Skeletal muscle tissue (tissue), 4 donors: ENCODE measurements around the gene ACTA2. TPM values are rescaled to one million over a fixed set of nuclear protein-coding genes. Genes with fewer than 3 reads are reported as not detected.
A peak's percentile ranks its signal among the peaks of the same experiment; 100 is the strongest.

ENCODE experiments used
- H3K27ac ChIP-seq: one replicate; pipeline ENCODE4 v1.7.0; 2013; ENCODE audit warnings: mild to moderate bottlenecking, low read depth, low read length, inconsistent platforms
- H3K27me3 ChIP-seq, 3 donors: one replicate each; pipeline ENCODE4 v1.7.0; 2013; ENCODE audit warnings: low read length in 3 of 3; ENCODE audit not compliant: control insufficient read depth in 3 of 3, insufficient read depth in 3 of 3
- H3K36me3 ChIP-seq, 3 donors: one replicate each; pipeline ENCODE4 v1.7.0; 2013; ENCODE audit warnings: low read length in 3 of 3; ENCODE audit not compliant: control insufficient read depth in 3 of 3, insufficient read depth in 3 of 3
- H3K4me1 ChIP-seq, 3 donors: one replicate each; pipeline ENCODE4 v1.7.0; 2013; ENCODE audit warnings: low read length in 3 of 3, mild to moderate bottlenecking in 3 of 3; ENCODE audit not compliant: control insufficient read depth in 3 of 3, insufficient read depth in 3 of 3
- H3K4me3 ChIP-seq, 3 donors: one replicate each; pipeline ENCODE4 v1.7.0; 2013; ENCODE audit warnings: low read length in 3 of 3
- H3K9ac ChIP-seq, 3 donors: one replicate each; pipeline ENCODE4 v1.7.0; 2013; ENCODE audit warnings: low read length in 3 of 3, mild to moderate bottlenecking in 3 of 3, moderate library complexity in 2 of 3, low read depth in 1 of 3
- H3K9me3 ChIP-seq, 3 donors: one replicate each; pipeline ENCODE4 v1.7.0; 2013; ENCODE audit warnings: low read length in 3 of 3; ENCODE audit not compliant: control insufficient read depth in 3 of 3
- total RNA-seq: library from RNA; depleted of rRNA; stranded (reverse); fragments of >200 nt; gene quantifications from one replicate; pipeline ENCODE4 v1.2.3, GENCODE V29; 2014
- donor health status: Osteomylitis.

Gene ACTA2
- total RNA-seq, 1 donor from 2014 or later, result 314 TPM

GRCh38 chr10:88916231-88916630 is 36.3 kb downstream of the ACTA2 start:
- Histone ChIP-seq H3K4me3 (no peak overlapping the region), H3K36me3 (no peaks in the 10 kb centered on the region), H3K9me3 (no peaks in the 10 kb centered on the region), H3K4me1 (peaks cover 0 to 6% (median under 1%) of the 10 kb centered on the region in 3 donors), H3K27ac (no peak overlapping the region), H3K27me3 (no peaks in the 10 kb centered on the region), H3K9ac (no peak overlapping the region)

GRCh38 chr10:88915781-88916180 is 36.8 kb downstream of the ACTA2 start:
- no peaks in the 10 kb centered on the region for H3K27me3 ChIP-seq
- H3K4me1 ChIP-seq, result peaks cover 0 to 5% (median 0%) of the 10 kb centered on the region in 3 donors
- no peaks in the 10 kb centered on the region for H3K36me3 ChIP-seq
- no peak overlapping the region for H3K27ac ChIP-seq
- H3K9ac ChIP-seq, result no peak overlapping the region
- H3K4me3 ChIP-seq, result no peak overlapping the region
- H3K9me3 ChIP-seq, result no peaks in the 10 kb centered on the region

- H3K9me3 ChIP-seq, result no peaks in the 10 kb centered on the region
- no peak overlapping the region for H3K9ac ChIP-seq
- no peaks in the 10 kb centered on the region for H3K36me3 ChIP-seq
- no peak overlapping the region for H3K27ac ChIP-seq
- H3K4me3 ChIP-seq, result no peak overlapping the region
- no peaks in the 10 kb centered on the region for H3K27me3 ChIP-seq
- H3K4me1 ChIP-seq, result peaks cover 0 to 5% (median 0%) of the 10 kb centered on the region in 3 donors
Measured at GRCh38 chr10:88913788-88914187, 38.8 kb downstream of the ACTA2 start.

DNA sequence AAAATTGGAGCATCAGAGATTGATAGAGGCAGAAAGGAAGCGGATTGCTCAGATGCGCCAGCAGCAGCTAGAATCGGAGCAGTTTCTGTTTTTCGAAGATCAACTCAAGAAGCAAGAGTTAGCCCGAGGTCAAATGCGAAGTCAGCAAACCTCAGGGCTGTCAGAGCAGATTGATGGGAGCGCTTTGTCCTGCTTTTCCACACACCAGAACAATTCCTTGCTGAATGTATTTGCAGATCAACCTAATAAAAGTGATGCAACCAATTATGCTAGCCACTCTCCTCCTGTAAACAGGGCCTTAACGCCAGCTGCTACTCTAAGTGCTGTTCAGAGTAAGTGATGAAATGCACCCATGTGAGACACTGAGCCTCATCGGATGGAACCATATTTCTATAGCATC is 39.4 kb downstream of the ACTA2 start:
- peak overlapping the region; percentile 32 for H3K27ac ChIP-seq
- H3K9me3 ChIP-seq, result no peaks in the 10 kb centered on the region
- peaks cover 0 to 5% (median 0%) of the 10 kb centered on the region in 3 donors for H3K4me1 ChIP-seq
- no peak overlapping the region for H3K9ac ChIP-seq
- no peaks in the 10 kb centered on the region for H3K36me3 ChIP-seq
- no peak overlapping the region for H3K4me3 ChIP-seq
- H3K27me3 ChIP-seq, result no peaks in the 10 kb centered on the region

- Histone ChIP-seq H3K4me3 (no peak overlapping the region), H3K4me1 (peaks cover 0 to 5% (median 0%) of the 10 kb centered on the region in 3 donors), H3K27me3 (no peaks in the 10 kb centered on the region), H3K9ac (no peak overlapping the region), H3K36me3 (no peaks in the 10 kb centered on the region), H3K9me3 (no peaks in the 10 kb centered on the region), H3K27ac (no peak overlapping the region)
Measured at GRCh38 chr10:88911851-88912250, 40.7 kb downstream of the ACTA2 start.

DNA sequence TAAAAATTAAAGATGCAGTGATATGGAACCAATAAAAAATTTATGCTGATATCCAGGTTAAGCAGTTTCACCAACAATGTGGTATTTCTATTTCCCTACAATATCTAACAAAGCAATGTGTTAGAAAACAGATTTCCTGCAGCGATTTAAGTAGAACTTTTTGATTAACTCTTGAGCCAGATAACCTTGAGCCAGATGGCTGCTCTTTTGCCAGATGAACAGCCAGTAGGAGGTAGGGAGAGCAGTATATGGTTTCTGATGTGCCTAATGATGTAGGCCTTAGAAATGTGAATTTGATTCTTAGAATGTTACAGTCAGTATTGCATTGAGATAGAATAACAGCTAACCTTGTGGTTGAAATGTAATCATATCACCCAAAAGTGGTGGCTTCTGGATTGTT is 41.5 kb downstream of the ACTA2 start:
- no peaks in the 10 kb centered on the region for H3K27me3 ChIP-seq
- no peaks in the 10 kb centered on the region for H3K36me3 ChIP-seq
- H3K9me3 ChIP-seq, result no peaks in the 10 kb centered on the region
- H3K27ac ChIP-seq, result no peak overlapping the region
- peaks cover 0 to 5% (median 0%) of the 10 kb centered on the region in 3 donors for H3K4me1 ChIP-seq
- H3K4me3 ChIP-seq, result no peak overlapping the region
- no peak overlapping the region for H3K9ac ChIP-seq

GRCh38 chr10:88908194-88908593 is 44.4 kb downstream of the ACTA2 start:
- Histone ChIP-seq H3K4me1 (peaks cover 0 to 5% (median 0%) of the 10 kb centered on the region in 3 donors), H3K27me3 (no peaks in the 10 kb centered on the region), H3K27ac (no peak overlapping the region), H3K36me3 (no peaks in the 10 kb centered on the region), H3K9me3 (no peaks in the 10 kb centered on the region), H3K9ac (no peak overlapping the region), H3K4me3 (no peak overlapping the region)

GRCh38 chr10:88906921-88907320 is 45.7 kb downstream of the ACTA2 start:
- peaks cover 0 to 4% (median 0%) of the 10 kb centered on the region in 3 donors for H3K36me3 ChIP-seq

DNA sequence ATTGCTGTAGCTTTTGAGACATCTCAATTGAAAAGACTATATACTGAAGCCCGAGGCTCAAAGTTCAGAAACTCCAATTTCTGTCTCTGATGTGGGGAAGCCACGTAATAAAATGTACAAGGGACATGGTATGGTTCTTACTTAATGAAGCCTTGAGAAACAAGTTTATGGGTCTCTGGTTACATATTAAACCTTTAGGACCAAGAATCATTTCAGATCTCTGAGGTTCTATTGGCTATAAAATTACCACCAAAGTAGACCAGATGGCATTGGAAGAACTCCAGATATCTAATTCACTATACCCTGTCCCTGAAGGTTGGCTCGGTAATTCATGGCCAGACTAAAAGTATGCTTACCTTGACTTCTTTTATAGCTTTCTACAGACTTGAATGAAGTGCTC is 48.9 kb downstream of the ACTA2 start:
- H3K4me1 ChIP-seq, result no peaks in the 10 kb centered on the region
- no peaks in the 10 kb centered on the region for H3K9me3 ChIP-seq
- peaks cover 0 to 4% (median 0%) of the 10 kb centered on the region in 3 donors for H3K36me3 ChIP-seq
- no peak overlapping the region for H3K4me3 ChIP-seq
- no peak overlapping the region for H3K27ac ChIP-seq
- no peaks in the 10 kb centered on the region for H3K27me3 ChIP-seq
- H3K9ac ChIP-seq, result no peak overlapping the region

More at GRCh38 chr10:88906921-88907320, 45.7 kb downstream of the ACTA2 start:
- Histone ChIP-seq H3K27me3 (no peaks in the 10 kb centered on the region), H3K9me3 (no peaks in the 10 kb centered on the region), H3K4me3 (no peak overlapping the region), H3K27ac (no peak overlapping the region), H3K9ac (no peak overlapping the region), H3K4me1 (no peaks in the 10 kb centered on the region)

- Histone ChIP-seq H3K36me3 (peaks cover 0 to 4% (median 0%) of the 10 kb centered on the region in 3 donors), H3K27me3 (no peaks in the 10 kb centered on the region), H3K4me1 (peaks cover 0 to 5% (median 4%) of the 10 kb centered on the region in 3 donors), H3K27ac (no peak overlapping the region), H3K9me3 (no peaks in the 10 kb centered on the region), H3K9ac (no peak overlapping the region), H3K4me3 (no peak overlapping the region)
Measured at GRCh38 chr10:88901984-88902789, 50.4 kb downstream of the ACTA2 start.
